A549 (cell line): ENCODE measurements around the gene CTPS2. TPM values are rescaled to one million over a fixed set of nuclear protein-coding genes. Genes with fewer than 3 reads are reported as not detected.
"Not testable (repeated sequence)": the region's sequence is repeated elsewhere in the genome, so short reads cannot be mapped to it uniquely, and the experiment has no call there.

Experiments used
- ATAC-seq, 2 experiments: fragments of 200-7000 bp in 1 of 2; fragments of >200 bp in 1 of 2; cut with Nextera tagmentation in 1 of 2; cut with Tn5 transposase in 1 of 2; 3 replicates each; pipeline versions ENCODE4 v1.8.0 to v1.9.1; 2018 to 2020; ENCODE audit warnings: mild to moderate bottlenecking in 1 of 2, moderate library complexity in 1 of 2
- CTCF ChIA-PET: fragments of 300-600 bp; sonication (Branson Sonifier 250); formaldehyde crosslinking; extraction: SDS; loops from one replicate; lab custom pipeline; 2021; ENCODE audit warnings: antibody characterized with exemption, inconsistent platforms; lab: Yijun Ruan, JAX
- POLR2A ChIA-PET: fragments of 350-600 bp; formaldehyde crosslinking; extraction: SDS; loops from one replicate; lab custom pipeline; 2021; ENCODE audit warnings: antibody characterized with exemption, inconsistent platforms; lab: Yijun Ruan, JAX
- DNase-seq, 2 experiments: peaks; one replicate each; pipeline versions ENCODE4 v3.0.0 to v3.0.0-alpha.2; 2011 to 2016; ENCODE audit warnings: low read depth in 1 of 2, low spot score in 1 of 2
- FAIRE-seq: peaks from 2 replicates; lab custom pipeline; 2011; peaks lifted over from hg19 to GRCh38; lab: Jason Lieb, UNC
- H3K27ac ChIP-seq, 2 experiments: fragments of >200 bp; sonication (Bioruptor Twin); formaldehyde crosslinking; 3 replicates each; pipeline ENCODE4 v1.5.1; 2016 to 2017
- H3K4me1 ChIP-seq: fragments of >200 bp; sonication (Bioruptor Twin); formaldehyde crosslinking; 3 replicates; pipeline ENCODE4 v1.6.1; 2016
- H3K4me2 ChIP-seq: fragments of >200 bp; sonication (Bioruptor Twin); formaldehyde crosslinking; 3 replicates; pipeline ENCODE4 v1.6.1; 2016
- H3K4me3 ChIP-seq: fragments of >200 bp; sonication (Bioruptor Twin); formaldehyde crosslinking; 3 replicates; pipeline ENCODE4 v1.5.1; 2016
- H3K9me3 ChIP-seq: fragments of >200 bp; sonication (Bioruptor Twin); formaldehyde crosslinking; 3 replicates; pipeline ENCODE4 v1.6.1; 2016
- BHLHE40 ChIP-seq: IDR thresholded peaks from 2 replicates; pipeline ENCODE4 v1.6.1; 2012; ENCODE audit warnings: low read depth, low read length, inconsistent platforms
- CBX2 ChIP-seq: fragments of 200-600 bp; sonication (generic); IDR thresholded peaks from 2 replicates; pipeline ENCODE4 v1.6.1; 2016; ENCODE audit warnings: low read depth, mild to moderate bottlenecking, borderline replicate concordance
- CBX8 ChIP-seq: fragments of 200-600 bp; sonication (generic); IDR thresholded peaks from 2 replicates; pipeline ENCODE4 v1.6.1; 2016
- CHD2 ChIP-seq: fragments of 150-350 bp; IDR thresholded peaks from 2 replicates; pipeline ENCODE4 v1.6.1; 2014; ENCODE audit warnings: low read length; ENCODE audit not compliant: partially characterized antibody
- EHF ChIP-seq: fragments of 250-450 bp; sonication (Bioruptor Pico); IDR thresholded peaks from 2 replicates; pipeline ENCODE4 v1.5.0; 2020; ENCODE audit warnings: mild to moderate bottlenecking
- EP300 ChIP-seq, 2 experiments: fragments of >200 bp; sonication (Bioruptor Twin); formaldehyde crosslinking; IDR thresholded peaks; 2 replicates in 1 of 2; 3 replicates in 1 of 2; pipeline ENCODE4 v1.6.1; 2016 to 2017
- FOSB ChIP-seq: fragments of 250-450 bp; sonication (Bioruptor Pico); IDR thresholded peaks from 2 replicates; pipeline ENCODE4 v1.5.0; 2020; ENCODE audit warnings: mild to moderate bottlenecking, moderate library complexity
- FOSL2 ChIP-seq, 2 experiments: fragments of 450-650 bp in 1 of 2; fragments of >200 bp in 1 of 2; sonication (Bioruptor Twin) in 1 of 2; formaldehyde crosslinking; IDR thresholded peaks; 2 replicates each; pipeline versions ENCODE4 v1.5.0 to v1.6.1; 2016 to 2020; ENCODE audit warnings: mild to moderate bottlenecking in 1 of 2, moderate library complexity in 1 of 2
- HDAC2 ChIP-seq: fragments of 200-600 bp; sonication (generic); IDR thresholded peaks from 2 replicates; pipeline ENCODE4 v1.6.1; 2016
- HOXB13 ChIP-seq: fragments of 250-450 bp; sonication (Bioruptor Pico); IDR thresholded peaks from 2 replicates; pipeline ENCODE4 v1.5.0; 2020; ENCODE audit warnings: low read depth, mild to moderate bottlenecking, moderate library complexity
- HOXB5 ChIP-seq: fragments of 250-450 bp; sonication (Bioruptor Pico); IDR thresholded peaks from 2 replicates; pipeline ENCODE4 v1.5.0; 2020; ENCODE audit warnings: mild to moderate bottlenecking, moderate library complexity
- KDM5A ChIP-seq: fragments of 200-600 bp; sonication (generic); IDR thresholded peaks from 2 replicates; pipeline ENCODE4 v1.6.1; 2016; ENCODE audit warnings: antibody characterized with exemption, mild to moderate bottlenecking
- MAZ ChIP-seq: fragments of 150-350 bp; IDR thresholded peaks from 2 replicates; pipeline ENCODE4 v1.6.1; 2014; ENCODE audit warnings: antibody characterized with exemption, low read depth, low read length, borderline replicate concordance
- NFE2L2 ChIP-seq: fragments of 150-350 bp; conservative IDR thresholded peaks from 2 replicates; pipeline ENCODE4 v1.6.1; 2014; ENCODE audit warnings: low read length
- RAD21 ChIP-seq, 2 experiments: fragments of >200 bp in 1 of 2; sonication (Bioruptor Twin) in 1 of 2; formaldehyde crosslinking in 1 of 2; IDR thresholded peaks in 1 of 2; conservative IDR thresholded peaks in 1 of 2; 2 replicates in 1 of 2; 3 replicates in 1 of 2; pipeline ENCODE4 v1.6.1; 2012 to 2018; ENCODE audit warnings: inconsistent platforms in 1 of 2
- RARB ChIP-seq: fragments of 250-450 bp; sonication (Bioruptor Pico); IDR thresholded peaks from 2 replicates; pipeline ENCODE4 v1.8.0; 2021; ENCODE audit warnings: mild to moderate bottlenecking, moderate library complexity
- RCOR1 ChIP-seq: fragments of 150-350 bp; IDR thresholded peaks from 2 replicates; pipeline ENCODE4 v1.6.1; 2014; ENCODE audit warnings: antibody characterized with exemption, low read length, low read depth
- RNF2 ChIP-seq: fragments of 200-600 bp; sonication (generic); IDR thresholded peaks from 2 replicates; pipeline ENCODE4 v1.6.1; 2016; ENCODE audit warnings: low read depth, mild to moderate bottlenecking, antibody characterized with exemption, moderate library complexity, borderline replicate concordance
- ZC3H11A ChIP-seq: fragments of 450-650 bp; IDR thresholded peaks from 2 replicates; pipeline ENCODE4 v1.6.1; 2014; ENCODE audit warnings: antibody characterized with exemption, mild to moderate bottlenecking
- ZFP36 ChIP-seq: fragments of 450-650 bp; IDR thresholded peaks from 2 replicates; pipeline ENCODE4 v1.6.1; 2014; ENCODE audit warnings: borderline replicate concordance; ENCODE audit not compliant: partially characterized antibody
- ZNF302 ChIP-seq: fragments of 250-450 bp; sonication (Bioruptor Pico); IDR thresholded peaks from 2 replicates; pipeline ENCODE4 v1.9.0; 2021; ENCODE audit warnings: inconsistent platforms, mild to moderate bottlenecking, moderate library complexity
- ZSCAN20 ChIP-seq: fragments of 250-450 bp; sonication (Bioruptor Pico); IDR thresholded peaks from 2 replicates; pipeline ENCODE4 v1.8.0; 2022; ENCODE audit warnings: mild to moderate bottlenecking, moderate library complexity
- WGBS: methylation state at CpG from one replicate; pipeline ENCODE4 v1.1.6; 2017; ENCODE audit errors: missing lambda C conversion rate; 5-methylcytosine and 5-hydroxymethylcytosine counted together
- polyA plus RNA-seq, 4 experiments: library from polyadenylated mRNA; depleted of rRNA in 3 of 4; stranded (reverse); fragments of >200 nt; fragmentation: RNase III in 1 of 4; extraction: RNeasy Plus Mini Kit Qiagen cat#74134 plus additional on column Dnase treatment in 1 of 4; gene quantifications; 2 replicates in 3 of 4; 3 replicates in 1 of 4; pipeline ENCODE4 v1.2.3, GENCODE V29; 2011 to 2017
- TF ChIP-seq, protein P1 (sequence below): fragments of 200-600 bp; sonication (generic); IDR thresholded peaks from 2 replicates; pipeline ENCODE4 v1.6.1; 2016; ENCODE audit warnings: antibody characterized with exemption, mild to moderate bottlenecking, moderate library complexity
- TF ChIP-seq, protein P2 (sequence below): IDR thresholded peaks from 2 replicates; pipeline ENCODE4 v1.6.1; 2012; ENCODE audit warnings: low read depth, borderline replicate concordance
- TF ChIP-seq, protein P3 (sequence below): fragments of 250-450 bp; sonication (Bioruptor Pico); IDR thresholded peaks from 2 replicates; pipeline ENCODE4 v1.5.0; 2020; ENCODE audit warnings: low read depth, mild to moderate bottlenecking, moderate library complexity

Gene CTPS2
- polyA plus RNA-seq, 2 of the 4 experiments (the other 2 are of a cell fraction): 11.1 to 18.5 TPM

DNA sequence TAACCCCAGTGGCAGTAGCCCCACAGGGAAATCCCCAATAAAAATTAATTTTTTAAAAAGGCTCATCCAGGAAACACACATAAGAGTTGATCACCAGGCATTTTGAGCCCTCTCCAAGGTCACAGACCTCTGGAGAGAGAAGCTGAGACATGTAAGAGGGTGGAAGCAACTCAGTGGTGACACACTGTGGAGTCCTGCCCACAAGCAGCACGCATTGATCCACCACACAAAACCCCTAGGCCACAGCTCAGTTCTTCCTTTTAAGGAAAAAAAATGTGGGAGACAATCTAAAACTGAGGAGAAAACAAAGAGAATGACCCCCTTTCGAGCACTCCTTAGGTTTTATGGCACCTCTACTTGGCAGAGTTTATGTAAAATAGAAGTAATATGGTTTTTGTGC, 134.3 kb downstream of the CTPS2 start (continued):
- TF ChIP-seq RCOR1 (no peak), ZSCAN20 (CRISPR knock-in tag) (no peak)

DNA sequence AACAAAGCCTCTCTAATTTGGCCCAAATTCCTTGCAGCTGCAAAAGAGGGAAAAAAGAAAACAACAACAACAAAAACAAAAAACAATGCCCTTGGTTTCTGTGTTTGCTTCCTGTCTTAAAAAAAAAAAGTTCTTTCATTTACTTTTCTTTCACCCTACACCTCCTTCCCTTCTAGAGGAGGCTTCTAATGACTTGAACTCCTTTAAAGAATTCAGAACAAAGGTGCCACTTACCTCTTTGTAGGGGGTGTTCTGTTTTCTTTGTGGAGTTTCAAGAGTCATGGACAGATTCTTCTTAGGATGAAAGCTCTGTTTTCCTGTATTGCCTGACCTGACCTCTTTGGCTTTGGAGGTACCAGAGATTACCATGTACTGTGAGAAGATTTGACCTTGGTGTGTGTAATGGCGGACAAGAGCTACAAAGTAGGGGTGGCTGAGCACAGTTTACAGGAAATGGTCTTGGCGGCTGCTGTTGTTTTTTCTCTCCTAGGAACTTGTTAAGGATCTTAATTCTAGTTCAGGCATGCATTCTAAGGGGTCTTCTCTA, 134.9 kb downstream of the CTPS2 start:
- no peak overlapping the region for H3K4me3 ChIP-seq
- no peak overlapping the region for H3K27ac ChIP-seq
- no peak for DNase-seq
- FAIRE-seq: no peak
- no peaks in the 10 kb centered on the region for H3K9me3 ChIP-seq
- CTCF ChIA-PET: interaction anchor here (2.2 kb wide), 1 partner anchor 141 kb away, joined by 7 read pairs; no protein-coding TSS in a partner anchor
- no peaks in the 10 kb centered on the region for H3K4me1 ChIP-seq
- POLR2A ChIA-PET: no interaction called here
- ATAC-seq: no peak
- H3K4me2 ChIP-seq: no peak overlapping the region
- TF ChIP-seq FOSB (no peak), RNF2 (no peak), BHLHE40 (no peak), HOXB5 (CRISPR knock-in tag) (no peak), KDM5A (no peak), RCOR1 (no peak), EHF (CRISPR knock-in tag) (no peak), CHD2 (no peak), HOXB13 (no peak), ZSCAN20 (CRISPR knock-in tag) (no peak), CBX2 (no peak), NFE2L2 (no peak), HDAC2 (no peak), CBX8 (no peak), ZC3H11A (no peak), MAZ (no peak), RARB (no peak), RAD21 (conservative IDR thresholded peaks at IDR 0.05 in 1 of 2, IDR thresholded peaks at IDR 0.05 in 1 of 2) (no peak)
- TF ChIP-seq, protein P1, sequence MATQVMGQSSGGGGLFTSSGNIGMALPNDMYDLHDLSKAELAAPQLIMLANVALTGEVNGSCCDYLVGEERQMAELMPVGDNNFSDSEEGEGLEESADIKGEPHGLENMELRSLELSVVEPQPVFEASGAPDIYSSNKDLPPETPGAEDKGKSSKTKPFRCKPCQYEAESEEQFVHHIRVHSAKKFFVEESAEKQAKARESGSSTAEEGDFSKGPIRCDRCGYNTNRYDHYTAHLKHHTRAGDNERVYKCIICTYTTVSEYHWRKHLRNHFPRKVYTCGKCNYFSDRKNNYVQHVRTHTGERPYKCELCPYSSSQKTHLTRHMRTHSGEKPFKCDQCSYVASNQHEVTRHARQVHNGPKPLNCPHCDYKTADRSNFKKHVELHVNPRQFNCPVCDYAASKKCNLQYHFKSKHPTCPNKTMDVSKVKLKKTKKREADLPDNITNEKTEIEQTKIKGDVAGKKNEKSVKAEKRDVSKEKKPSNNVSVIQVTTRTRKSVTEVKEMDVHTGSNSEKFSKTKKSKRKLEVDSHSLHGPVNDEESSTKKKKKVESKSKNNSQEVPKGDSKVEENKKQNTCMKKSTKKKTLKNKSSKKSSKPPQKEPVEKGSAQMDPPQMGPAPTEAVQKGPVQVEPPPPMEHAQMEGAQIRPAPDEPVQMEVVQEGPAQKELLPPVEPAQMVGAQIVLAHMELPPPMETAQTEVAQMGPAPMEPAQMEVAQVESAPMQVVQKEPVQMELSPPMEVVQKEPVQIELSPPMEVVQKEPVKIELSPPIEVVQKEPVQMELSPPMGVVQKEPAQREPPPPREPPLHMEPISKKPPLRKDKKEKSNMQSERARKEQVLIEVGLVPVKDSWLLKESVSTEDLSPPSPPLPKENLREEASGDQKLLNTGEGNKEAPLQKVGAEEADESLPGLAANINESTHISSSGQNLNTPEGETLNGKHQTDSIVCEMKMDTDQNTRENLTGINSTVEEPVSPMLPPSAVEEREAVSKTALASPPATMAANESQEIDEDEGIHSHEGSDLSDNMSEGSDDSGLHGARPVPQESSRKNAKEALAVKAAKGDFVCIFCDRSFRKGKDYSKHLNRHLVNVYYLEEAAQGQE: no peak
- 98% methylated on average over 2 of the region's 2 CpGs for WGBS

DNA sequence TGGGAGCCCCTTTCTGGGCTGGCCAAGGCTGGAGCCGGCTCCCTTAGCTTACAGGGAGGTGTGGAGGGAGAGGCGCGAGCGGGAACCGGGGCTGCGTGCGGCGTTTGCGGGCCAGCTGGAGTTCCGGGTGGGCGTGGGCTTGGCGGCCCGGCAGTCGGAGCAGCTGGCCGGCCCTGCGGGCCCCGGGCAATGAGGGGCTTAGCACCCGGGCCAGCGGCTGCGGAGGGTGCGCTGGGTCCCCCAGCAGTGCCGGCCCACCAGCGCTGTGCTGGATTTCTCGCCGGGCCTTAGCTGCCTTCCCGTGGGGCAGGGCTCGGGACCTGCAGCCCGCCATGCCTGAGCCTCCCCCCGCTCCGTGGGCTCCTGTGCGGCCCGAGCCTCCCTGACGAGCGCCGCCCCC, 137.1 kb downstream of the CTPS2 start:
- H3K4me1 ChIP-seq, ATAC-seq, H3K9me3 ChIP-seq, H3K4me3 ChIP-seq, POLR2A ChIA-PET, FAIRE-seq, H3K4me2 ChIP-seq, H3K27ac ChIP-seq, CTCF ChIA-PET, DNase-seq: not testable (repeated sequence)
- 89% methylated on average over 12 of the region's 35 CpGs for WGBS

DNA sequence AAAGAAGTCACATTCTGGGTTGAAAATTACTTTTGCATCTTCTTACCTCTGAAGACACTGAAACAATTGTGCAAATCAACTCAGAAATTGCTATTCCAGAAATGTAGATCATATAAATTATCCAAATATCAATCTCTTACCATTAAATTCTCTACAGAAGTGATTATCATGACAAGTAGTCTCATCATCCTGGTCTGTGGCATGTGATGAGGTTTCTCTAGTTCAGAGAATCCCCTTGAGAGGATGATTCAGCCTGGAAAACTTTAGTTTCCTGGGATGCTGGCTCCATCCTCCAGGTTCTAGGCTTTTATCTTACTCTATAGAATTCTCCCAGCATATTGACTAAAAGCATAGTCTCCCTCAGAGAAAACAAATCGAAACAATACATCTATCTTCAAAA, 138.7 kb downstream of the CTPS2 start:
- WGBS: 21% methylated on average over 1 of the region's 1 CpG
- Histone ChIP-seq H3K9me3 (no peaks in the 10 kb centered on the region), H3K4me2 (no peak overlapping the region), H3K27ac (no peak overlapping the region), H3K4me1 (no peaks in the 10 kb centered on the region), H3K4me3 (no peak overlapping the region)
- FAIRE-seq (peak; percentile 56), ATAC-seq (peak in 1 of 2 experiments; percentile 40; a peak in 1 of 6 replicates), DNase-seq (no peak)
- TF ChIP-seq EP300 (IDR thresholded peaks at IDR 0.05): no peak
- no peak for TF ChIP-seq HOXB5 (CRISPR knock-in tag)
- TF ChIP-seq ZFP36: no peak
- TF ChIP-seq, protein P2, sequence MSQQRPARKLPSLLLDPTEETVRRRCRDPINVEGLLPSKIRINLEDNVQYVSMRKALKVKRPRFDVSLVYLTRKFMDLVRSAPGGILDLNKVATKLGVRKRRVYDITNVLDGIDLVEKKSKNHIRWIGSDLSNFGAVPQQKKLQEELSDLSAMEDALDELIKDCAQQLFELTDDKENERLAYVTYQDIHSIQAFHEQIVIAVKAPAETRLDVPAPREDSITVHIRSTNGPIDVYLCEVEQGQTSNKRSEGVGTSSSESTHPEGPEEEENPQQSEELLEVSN: no peak
- TF ChIP-seq FOSL2 (IDR thresholded peaks at IDR 0.05): no peak
- TF ChIP-seq FOSL2 (CRISPR knock-in tag; IDR thresholded peaks at IDR 0.05): no peak
- no peak for TF ChIP-seq CBX2
- TF ChIP-seq, protein P3, sequence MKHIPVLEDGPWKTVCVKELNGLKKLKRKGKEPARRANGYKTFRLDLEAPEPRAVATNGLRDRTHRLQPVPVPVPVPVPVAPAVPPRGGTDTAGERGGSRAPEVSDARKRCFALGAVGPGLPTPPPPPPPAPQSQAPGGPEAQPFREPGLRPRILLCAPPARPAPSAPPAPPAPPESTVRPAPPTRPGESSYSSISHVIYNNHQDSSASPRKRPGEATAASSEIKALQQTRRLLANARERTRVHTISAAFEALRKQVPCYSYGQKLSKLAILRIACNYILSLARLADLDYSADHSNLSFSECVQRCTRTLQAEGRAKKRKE (CRISPR knock-in tag): no peak
- no peak for TF ChIP-seq RARB
- no peak for TF ChIP-seq ZNF302 (CRISPR knock-in tag)
- POLR2A ChIA-PET: no interaction called here
- CTCF ChIA-PET: no interaction called here
